ENCODE measurements around the gene LGMN.

LGMN gene

DNA sequence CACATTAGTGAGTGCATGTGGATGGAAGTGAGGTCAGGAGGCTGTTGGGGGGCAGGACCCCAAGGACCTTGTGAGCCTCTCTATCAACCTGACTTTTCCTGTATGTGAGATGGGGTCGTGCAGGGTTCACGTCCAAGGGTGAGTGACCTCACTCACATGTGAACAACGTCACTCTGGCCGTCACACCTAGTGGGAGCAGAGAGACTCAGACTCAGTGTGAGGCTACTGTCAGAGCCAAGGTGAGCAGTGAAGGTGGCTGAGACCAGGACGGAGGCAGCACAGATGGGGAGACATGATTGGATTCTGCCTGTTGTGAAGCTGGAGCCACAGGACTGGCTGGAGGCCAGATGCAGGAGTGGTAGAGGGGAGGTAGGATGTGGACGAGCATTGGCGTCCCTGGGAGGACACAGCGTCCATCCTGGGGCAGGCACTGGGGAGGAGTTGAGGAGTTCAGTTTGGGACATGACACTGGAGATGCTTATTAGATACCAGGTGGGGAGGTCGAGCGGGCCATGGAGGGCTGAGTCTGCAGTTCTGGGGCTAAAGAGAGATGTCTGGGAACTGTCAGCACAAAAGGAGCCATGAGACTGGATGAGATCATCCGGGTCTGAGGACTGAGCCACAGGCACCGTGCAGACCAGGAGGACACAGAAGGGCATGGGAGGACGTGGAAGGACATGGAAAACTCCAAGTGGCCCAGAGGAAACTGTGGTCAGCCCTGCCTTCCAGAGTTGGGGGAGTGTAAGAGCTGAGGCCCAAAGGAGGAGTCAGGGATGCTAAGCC lies 92.8 kb downstream of the LGMN start:
- H2AFZ ChIP-seq (ENCODE audit: low read depth, low read length, severe bottlenecking) = no peak overlapping the region

DNA sequence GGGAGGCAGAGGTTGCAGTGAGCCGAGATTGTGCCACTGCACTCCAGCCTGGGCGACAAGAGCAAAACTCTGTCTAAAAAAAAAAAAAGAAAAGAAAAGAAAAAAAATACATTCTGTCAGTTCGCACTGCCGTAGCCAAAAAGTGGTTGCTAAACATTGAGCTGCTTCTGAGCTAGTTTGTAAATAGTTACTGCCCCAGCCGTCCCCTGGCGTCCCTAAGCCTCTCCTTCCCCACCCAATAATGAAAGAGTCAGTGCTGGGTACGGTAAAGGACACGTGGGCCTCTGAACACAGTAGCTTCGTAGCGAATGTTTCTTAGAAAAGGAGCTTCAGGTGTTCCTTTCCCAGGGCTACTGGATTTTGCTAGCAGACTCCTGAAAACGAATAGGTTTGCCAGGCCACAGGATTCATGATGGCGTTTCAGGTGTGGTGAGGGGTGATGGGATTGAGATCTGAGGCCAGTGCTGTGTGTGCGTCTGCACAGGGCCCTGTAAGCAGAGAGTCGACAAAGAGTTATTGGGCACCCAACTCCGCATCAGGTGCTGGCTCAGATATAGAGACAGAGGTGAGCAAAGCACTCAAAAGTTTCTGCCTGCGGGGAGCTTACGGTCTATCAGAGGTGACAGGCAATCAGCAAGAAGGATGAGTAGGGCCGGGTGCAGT lies 94.1 kb downstream of the LGMN start:
- Histone ChIP-seq H3K27me3 (ENCODE audit: low read length) (no peaks in the 10 kb centered on the region), H3F3A (ENCODE audit: insufficient read depth) (no peaks in the 10 kb centered on the region), H3K9me2 (replicated peaks; ENCODE audit: insufficient read depth, low read length) (no peaks in the 10 kb centered on the region), H3K9me3 (ENCODE audit: insufficient read depth, low read length) (no peaks in the 10 kb centered on the region), H3K79me2 (ENCODE audit: insufficient read depth, low read length) (no peaks in the 10 kb centered on the region), H3K4me2 (ENCODE audit: low read depth, low read length, poor library complexity, severe bottlenecking) (no peak overlapping the region), H3K36me3 (ENCODE audit: low read length) (no peaks in the 10 kb centered on the region), H4K20me1 (ENCODE audit: low read depth, low read length) (no peaks in the 10 kb centered on the region), H3K4me3 (ENCODE audit: insufficient read depth, low read length, poor library complexity, severe bottlenecking) (no peak overlapping the region), H2AFZ (ENCODE audit: low read depth, low read length, severe bottlenecking) (no peak overlapping the region), H3K27ac (ENCODE audit: low read depth, low read length) (no peak overlapping the region), H3K9ac (ENCODE audit: low read length) (no peak overlapping the region)
- TF ChIP-seq, protein P1, sequence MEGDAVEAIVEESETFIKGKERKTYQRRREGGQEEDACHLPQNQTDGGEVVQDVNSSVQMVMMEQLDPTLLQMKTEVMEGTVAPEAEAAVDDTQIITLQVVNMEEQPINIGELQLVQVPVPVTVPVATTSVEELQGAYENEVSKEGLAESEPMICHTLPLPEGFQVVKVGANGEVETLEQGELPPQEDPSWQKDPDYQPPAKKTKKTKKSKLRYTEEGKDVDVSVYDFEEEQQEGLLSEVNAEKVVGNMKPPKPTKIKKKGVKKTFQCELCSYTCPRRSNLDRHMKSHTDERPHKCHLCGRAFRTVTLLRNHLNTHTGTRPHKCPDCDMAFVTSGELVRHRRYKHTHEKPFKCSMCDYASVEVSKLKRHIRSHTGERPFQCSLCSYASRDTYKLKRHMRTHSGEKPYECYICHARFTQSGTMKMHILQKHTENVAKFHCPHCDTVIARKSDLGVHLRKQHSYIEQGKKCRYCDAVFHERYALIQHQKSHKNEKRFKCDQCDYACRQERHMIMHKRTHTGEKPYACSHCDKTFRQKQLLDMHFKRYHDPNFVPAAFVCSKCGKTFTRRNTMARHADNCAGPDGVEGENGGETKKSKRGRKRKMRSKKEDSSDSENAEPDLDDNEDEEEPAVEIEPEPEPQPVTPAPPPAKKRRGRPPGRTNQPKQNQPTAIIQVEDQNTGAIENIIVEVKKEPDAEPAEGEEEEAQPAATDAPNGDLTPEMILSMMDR (IDR thresholded peaks at IDR 0.05; ENCODE audit: insufficient read depth, low read length, poor library complexity, severe bottlenecking) = no peak
- no peak for TF ChIP-seq EZH2phosphoT487 (conservative IDR thresholded peaks at IDR 0.05; ENCODE audit: low read length)

More for the DNA sequence above, 92.8 kb downstream of the LGMN start:
- H3F3A ChIP-seq (ENCODE audit: insufficient read depth) = no peaks in the 10 kb centered on the region
- H3K27me3 ChIP-seq (ENCODE audit: low read length) = no peaks in the 10 kb centered on the region
- no peaks in the 10 kb centered on the region for H4K20me1 ChIP-seq (ENCODE audit: low read depth, low read length)
- H3K27ac ChIP-seq (ENCODE audit: low read depth, low read length) = no peak overlapping the region
- H3K9ac ChIP-seq (ENCODE audit: low read length) = no peak overlapping the region
- H3K4me2 ChIP-seq (ENCODE audit: low read depth, low read length, poor library complexity, severe bottlenecking) = no peak overlapping the region
- TF ChIP-seq, protein P1 (IDR thresholded peaks at IDR 0.05; ENCODE audit: insufficient read depth, low read length, poor library complexity, severe bottlenecking) = no peak
- TF ChIP-seq EZH2phosphoT487 (conservative IDR thresholded peaks at IDR 0.05; ENCODE audit: low read length) = no peak
- no peaks in the 10 kb centered on the region for H3K9me3 ChIP-seq (ENCODE audit: insufficient read depth, low read length)
- H3K9me2 ChIP-seq (replicated peaks; ENCODE audit: insufficient read depth, low read length) = no peaks in the 10 kb centered on the region
- H3K79me2 ChIP-seq (ENCODE audit: insufficient read depth, low read length) = no peaks in the 10 kb centered on the region
- H3K4me3 ChIP-seq (ENCODE audit: insufficient read depth, low read length, poor library complexity, severe bottlenecking) = no peak overlapping the region
- no peaks in the 10 kb centered on the region for H3K36me3 ChIP-seq (ENCODE audit: low read length)
